KMS-11 (cell line): ENCODE data around the gene PRKAR1B.

Experiments
- H2AFZ ChIP-seq: fragments of 200-600 bp; sonication (generic); 2 replicates; pipeline ENCODE4 v1.6.1; 2016; ENCODE audit warnings: antibody characterized with exemption, mixed run types, low read depth
- H3K27ac ChIP-seq: fragments of 200-600 bp; sonication (generic); 2 replicates; pipeline ENCODE4 v1.6.1; 2016; ENCODE audit warnings: mild to moderate bottlenecking, mixed run types
- H3K27me3 ChIP-seq: fragments of 200-600 bp; sonication (generic); 2 replicates; pipeline ENCODE4 v1.6.1; 2017; ENCODE audit warnings: mild to moderate bottlenecking, low read depth, mixed run types, moderate library complexity; ENCODE audit not compliant: insufficient read depth
- H3K36me3 ChIP-seq: fragments of 200-600 bp; sonication (generic); 2 replicates; pipeline ENCODE4 v1.6.1; 2017; ENCODE audit warnings: mild to moderate bottlenecking, mixed run types; ENCODE audit not compliant: insufficient read depth
- H3K4me1 ChIP-seq: fragments of 200-600 bp; sonication (generic); 2 replicates; pipeline ENCODE4 v1.6.1; 2016; ENCODE audit warnings: mild to moderate bottlenecking, low read depth, mixed run types; ENCODE audit not compliant: poor library complexity, severe bottlenecking
- H3K4me2 ChIP-seq: fragments of 200-600 bp; sonication (generic); 2 replicates; pipeline ENCODE4 v1.7.0; 2016; ENCODE audit warnings: mild to moderate bottlenecking, mixed run types
- H3K4me3 ChIP-seq: fragments of 200-600 bp; sonication (generic); IDR thresholded peaks from 2 replicates; pipeline ENCODE4 v1.6.1; 2017; ENCODE audit warnings: low read depth, low read length, mixed read lengths; ENCODE audit not compliant: insufficient read depth
- H3K79me2 ChIP-seq: fragments of 200-600 bp; sonication (generic); 2 replicates; pipeline ENCODE4 v1.6.1; 2016; ENCODE audit warnings: low read depth, mixed run types; ENCODE audit not compliant: insufficient read depth
- H3K9ac ChIP-seq: fragments of 200-600 bp; sonication (generic); 2 replicates; pipeline ENCODE4 v1.6.1; 2016; ENCODE audit warnings: mild to moderate bottlenecking, mixed run types
- H4K20me1 ChIP-seq: fragments of 200-600 bp; sonication (generic); 2 replicates; pipeline ENCODE4 v1.6.1; 2016; ENCODE audit warnings: mild to moderate bottlenecking, mixed run types; ENCODE audit not compliant: insufficient read depth
- CTCF ChIP-seq: fragments of 200-600 bp; sonication (generic); conservative IDR thresholded peaks from 2 replicates; pipeline ENCODE4 v1.6.1; 2017; ENCODE audit warnings: low read depth, mild to moderate bottlenecking, antibody characterized with exemption, low read length, moderate library complexity, mixed read lengths

PRKAR1B gene

GRCh38 chr7:534959-535358 lies 192.1 kb downstream of the PRKAR1B start:
- Histone ChIP-seq H3K36me3 (no peaks in the 10 kb centered on the region), H3K9ac (no peak overlapping the region)

GRCh38 chr7:534075-534474 lies 193.0 kb downstream of the PRKAR1B start:
- H3K36me3 ChIP-seq: no peaks in the 10 kb centered on the region
- no peaks in the 10 kb centered on the region for H3K4me1 ChIP-seq
- H3K79me2 ChIP-seq: no peaks in the 10 kb centered on the region
- H3K4me3 ChIP-seq: no peak overlapping the region
- no peak overlapping the region for H2AFZ ChIP-seq
- no peak for TF ChIP-seq CTCF
- no peak overlapping the region for H3K4me2 ChIP-seq
- no peaks in the 10 kb centered on the region for H4K20me1 ChIP-seq
- no peak overlapping the region for H3K27ac ChIP-seq
- no peak overlapping the region for H3K9ac ChIP-seq
- peaks cover 54% of the 10 kb centered on the region for H3K27me3 ChIP-seq

More at GRCh38 chr7:534959-535358, 192.1 kb downstream of the PRKAR1B start:
- no peaks in the 10 kb centered on the region for H3K79me2 ChIP-seq
- H4K20me1 ChIP-seq: no peaks in the 10 kb centered on the region
- H3K27ac ChIP-seq: no peak overlapping the region
- H3K4me1 ChIP-seq: no peaks in the 10 kb centered on the region
- peaks cover 46% of the 10 kb centered on the region for H3K27me3 ChIP-seq
- H2AFZ ChIP-seq: no peak overlapping the region
- TF ChIP-seq CTCF: no peak
- H3K4me3 ChIP-seq: no peak overlapping the region
- H3K4me2 ChIP-seq: no peak overlapping the region

GRCh38 chr7:533266-533665 lies 193.8 kb downstream of the PRKAR1B start:
- no peak overlapping the region for H3K4me2 ChIP-seq
- peaks cover 55% of the 10 kb centered on the region for H3K27me3 ChIP-seq
- no peaks in the 10 kb centered on the region for H4K20me1 ChIP-seq
- TF ChIP-seq CTCF: no peak
- H3K4me3 ChIP-seq: no peak overlapping the region
- H3K4me1 ChIP-seq: no peaks in the 10 kb centered on the region
- H3K79me2 ChIP-seq: no peaks in the 10 kb centered on the region
- H3K9ac ChIP-seq: no peak overlapping the region
- no peak overlapping the region for H2AFZ ChIP-seq
- no peak overlapping the region for H3K27ac ChIP-seq
- H3K36me3 ChIP-seq: no peaks in the 10 kb centered on the region

GRCh38 chr7:532379-533143 lies 194.5 kb downstream of the PRKAR1B start:
- Histone ChIP-seq H3K79me2 (no peaks in the 10 kb centered on the region), H3K27me3 (peaks cover 55% of the 10 kb centered on the region), H3K4me3 (no peak overlapping the region), H3K9ac (no peak overlapping the region), H3K36me3 (no peaks in the 10 kb centered on the region), H2AFZ (no peak overlapping the region), H4K20me1 (no peaks in the 10 kb centered on the region), H3K27ac (no peak overlapping the region), H3K4me2 (no peak overlapping the region), H3K4me1 (no peaks in the 10 kb centered on the region)
- no peak for TF ChIP-seq CTCF
